Ishikawa (cell line): ENCODE results near the gene CCDC50.

Experiments used
- CEBPB ChIP-seq: IDR thresholded peaks from 2 replicates; pipeline ENCODE4 v1.6.1; 2012
- CREB1 ChIP-seq: IDR thresholded peaks from 2 replicates; pipeline ENCODE4 v1.6.1; 2012; ENCODE audit warnings: low read depth
- EGR1 ChIP-seq: IDR thresholded peaks from 2 replicates; pipeline ENCODE4 v1.6.1; 2012
- EP300 ChIP-seq: IDR thresholded peaks from 2 replicates; pipeline ENCODE4 v1.6.1; 2012; ENCODE audit warnings: borderline replicate concordance
- NFIC ChIP-seq: IDR thresholded peaks from 2 replicates; pipeline ENCODE4 v1.6.1; 2012
- RAD21 ChIP-seq: IDR thresholded peaks from 2 replicates; pipeline ENCODE4 v1.6.1; 2012; ENCODE audit warnings: low read depth
- TAF1 ChIP-seq: IDR thresholded peaks from 2 replicates; pipeline ENCODE4 v1.6.1; 2012; ENCODE audit warnings: low read depth, mild to moderate bottlenecking
- TCF12 ChIP-seq: IDR thresholded peaks from 2 replicates; pipeline ENCODE4 v1.6.1; 2012; ENCODE audit warnings: low read depth
- TEAD4 ChIP-seq: IDR thresholded peaks from 2 replicates; pipeline ENCODE4 v1.6.1; 2012
- USF1 ChIP-seq: IDR thresholded peaks from 2 replicates; pipeline ENCODE4 v1.6.1; 2012
- YY1 ChIP-seq: IDR thresholded peaks from 2 replicates; pipeline ENCODE4 v1.6.1; 2012; ENCODE audit warnings: low read depth
- ZBTB7A ChIP-seq: IDR thresholded peaks from 2 replicates; pipeline ENCODE4 v1.6.1; 2012; ENCODE audit warnings: low read depth
- TF ChIP-seq, protein P1 (sequence below): IDR thresholded peaks from 2 replicates; pipeline ENCODE4 v1.6.1; 2012; ENCODE audit warnings: low read depth, mild to moderate bottlenecking
- TF ChIP-seq, protein P2 (sequence below): IDR thresholded peaks from 2 replicates; pipeline ENCODE4 v1.6.1; 2012

CCDC50 gene

GRCh38 chr3:191401775-191402357 is 72.7 kb downstream of the CCDC50 start:
- TF ChIP-seq USF1: no peak
- TF ChIP-seq, protein P1, sequence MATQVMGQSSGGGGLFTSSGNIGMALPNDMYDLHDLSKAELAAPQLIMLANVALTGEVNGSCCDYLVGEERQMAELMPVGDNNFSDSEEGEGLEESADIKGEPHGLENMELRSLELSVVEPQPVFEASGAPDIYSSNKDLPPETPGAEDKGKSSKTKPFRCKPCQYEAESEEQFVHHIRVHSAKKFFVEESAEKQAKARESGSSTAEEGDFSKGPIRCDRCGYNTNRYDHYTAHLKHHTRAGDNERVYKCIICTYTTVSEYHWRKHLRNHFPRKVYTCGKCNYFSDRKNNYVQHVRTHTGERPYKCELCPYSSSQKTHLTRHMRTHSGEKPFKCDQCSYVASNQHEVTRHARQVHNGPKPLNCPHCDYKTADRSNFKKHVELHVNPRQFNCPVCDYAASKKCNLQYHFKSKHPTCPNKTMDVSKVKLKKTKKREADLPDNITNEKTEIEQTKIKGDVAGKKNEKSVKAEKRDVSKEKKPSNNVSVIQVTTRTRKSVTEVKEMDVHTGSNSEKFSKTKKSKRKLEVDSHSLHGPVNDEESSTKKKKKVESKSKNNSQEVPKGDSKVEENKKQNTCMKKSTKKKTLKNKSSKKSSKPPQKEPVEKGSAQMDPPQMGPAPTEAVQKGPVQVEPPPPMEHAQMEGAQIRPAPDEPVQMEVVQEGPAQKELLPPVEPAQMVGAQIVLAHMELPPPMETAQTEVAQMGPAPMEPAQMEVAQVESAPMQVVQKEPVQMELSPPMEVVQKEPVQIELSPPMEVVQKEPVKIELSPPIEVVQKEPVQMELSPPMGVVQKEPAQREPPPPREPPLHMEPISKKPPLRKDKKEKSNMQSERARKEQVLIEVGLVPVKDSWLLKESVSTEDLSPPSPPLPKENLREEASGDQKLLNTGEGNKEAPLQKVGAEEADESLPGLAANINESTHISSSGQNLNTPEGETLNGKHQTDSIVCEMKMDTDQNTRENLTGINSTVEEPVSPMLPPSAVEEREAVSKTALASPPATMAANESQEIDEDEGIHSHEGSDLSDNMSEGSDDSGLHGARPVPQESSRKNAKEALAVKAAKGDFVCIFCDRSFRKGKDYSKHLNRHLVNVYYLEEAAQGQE: peak; percentile 34; the same call in 1 of the 2 replicates

GRCh38 chr3:191409791-191410359 is 80.7 kb downstream of the CCDC50 start:
- TF ChIP-seq EP300 (no peak), TEAD4 (no peak), ZBTB7A (no peak), CREB1 (no peak), TCF12 (no peak), CEBPB (no peak)
- TF ChIP-seq, protein P1: no peak
- TF ChIP-seq, protein P2, sequence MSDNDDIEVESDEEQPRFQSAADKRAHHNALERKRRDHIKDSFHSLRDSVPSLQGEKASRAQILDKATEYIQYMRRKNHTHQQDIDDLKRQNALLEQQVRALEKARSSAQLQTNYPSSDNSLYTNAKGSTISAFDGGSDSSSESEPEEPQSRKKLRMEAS: no peak

DNA sequence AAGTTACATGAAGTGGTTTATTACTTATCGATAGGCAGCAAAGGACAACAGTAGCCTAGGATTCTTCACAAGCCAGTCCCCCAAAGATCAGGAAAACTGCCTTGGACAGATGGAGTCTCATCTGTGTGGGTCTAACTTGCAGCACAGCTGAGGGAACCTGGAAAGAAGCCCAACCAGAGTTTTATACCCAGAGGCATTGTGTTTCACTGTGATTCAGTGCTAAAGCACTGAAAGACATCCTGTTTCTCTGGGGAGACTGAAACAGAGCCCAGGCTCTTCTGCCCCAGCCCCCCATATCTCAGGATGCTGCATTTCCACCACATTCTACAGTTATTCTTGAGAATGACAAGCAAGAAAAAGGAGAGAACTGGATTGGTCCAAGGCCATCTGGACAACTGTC is 83.6 kb downstream of the CCDC50 start:
- TF ChIP-seq RAD21 (no peak), YY1 (no peak), ZBTB7A (no peak), EGR1 (no peak), NFIC (no peak), TCF12 (no peak), TEAD4 (no peak), USF1 (no peak)
- TF ChIP-seq, protein P2: no peak
- TF ChIP-seq, protein P1: no peak

DNA sequence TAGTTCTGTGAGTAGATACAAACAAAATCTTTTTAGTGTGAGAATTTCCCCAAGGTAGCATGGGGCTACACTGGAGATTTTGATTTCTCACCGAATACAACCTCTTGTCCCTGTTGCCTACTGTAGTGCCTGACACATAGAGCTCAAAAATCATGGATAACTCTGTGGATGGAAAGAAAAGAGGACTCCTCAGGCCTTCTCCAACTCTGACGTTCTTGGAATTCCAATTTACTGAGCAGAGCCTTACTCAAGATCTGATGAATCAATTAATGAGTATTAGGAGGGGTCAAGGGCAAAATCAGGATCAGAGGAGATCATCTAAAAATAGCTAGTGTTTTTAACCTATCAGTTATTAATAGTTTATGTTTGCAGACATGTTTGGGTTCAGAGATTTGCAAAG is 85.1 kb downstream of the CCDC50 start:
- TF ChIP-seq USF1: no peak
- no peak for TF ChIP-seq EGR1
- TF ChIP-seq TCF12: no peak
- no peak for TF ChIP-seq TAF1
- TF ChIP-seq EP300: no peak
- TF ChIP-seq, protein P2: no peak
- no peak for TF ChIP-seq CEBPB

DNA sequence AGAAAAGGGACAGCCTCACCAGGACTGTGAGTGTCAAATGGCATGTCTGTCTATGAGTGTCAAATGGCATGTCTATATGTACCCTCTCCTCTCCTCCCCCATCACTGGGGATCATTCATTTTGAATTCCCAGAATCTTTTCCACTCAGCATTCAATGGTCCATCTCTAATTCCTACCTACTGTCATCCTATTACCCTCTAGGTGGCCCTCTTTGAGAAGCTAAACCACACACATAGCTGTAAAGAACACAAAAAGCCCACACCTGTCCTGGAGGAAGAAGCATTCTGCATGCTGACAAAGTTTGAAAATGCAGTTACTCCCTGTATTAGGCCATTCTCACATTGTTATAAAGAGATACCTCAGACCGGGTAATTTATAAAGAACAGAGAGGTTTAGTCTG is 85.5 kb downstream of the CCDC50 start:
- TF ChIP-seq ZBTB7A: no peak
- TF ChIP-seq USF1: no peak
- peak; percentile 27; the same call in 1 of the 2 replicates for TF ChIP-seq RAD21
